ENCODE data around the gene KRTAP4-9.
"Not testable (repeated sequence)": the region's sequence is repeated elsewhere in the genome, so short reads cannot be mapped to it uniquely, and the experiment has no call there.

Gene KRTAP4-9

GRCh38 chr17:41105347-41105746, at the start of gene KRTAP4-9:
Gene KRTAP4-9, plus strand, starts transcription at chr17:41105389. Its CDS starts 0 bp downstream, at chr17:41105389.
- not testable (repeated sequence) for DNase-seq

- DNase-seq, result no peak
Measured at GRCh38 chr17:41057547-41057946, 47.6 kb upstream of the KRTAP4-9 start.

- no peak for DNase-seq
Measured at GRCh38 chr17:41058741-41059140, 46.4 kb upstream of the KRTAP4-9 start.

GRCh38 chr17:41059276-41060051, 45.7 kb upstream of the KRTAP4-9 start:
- not testable (repeated sequence) for DNase-seq

GRCh38 chr17:41060052-41060604, 45.1 kb upstream of the KRTAP4-9 start, which contains the start of gene KRTAP2-3:
Gene KRTAP2-3, minus strand, starts transcription at chr17:41060114. Its CDS starts 64 bp downstream, at chr17:41060050.
- DNase-seq, result no peak

- no peak for DNase-seq
Measured at GRCh38 chr17:41061964-41062363, 43.2 kb upstream of the KRTAP4-9 start.

- DNase-seq, result no peak
Measured at GRCh38 chr17:41063449-41063848, 41.7 kb upstream of the KRTAP4-9 start.

- DNase-seq, result no peak
Measured at GRCh38 chr17:41064301-41064700, 40.9 kb upstream of the KRTAP4-9 start.

GRCh38 chr17:41065016-41065689, 40.0 kb upstream of the KRTAP4-9 start:
- not testable (repeated sequence) for DNase-seq

GRCh38 chr17:41065829-41066624, 39.2 kb upstream of the KRTAP4-9 start, which contains the start of gene KRTAP2-4:
Gene KRTAP2-4, minus strand, starts transcription at chr17:41065879. Its CDS starts 34 bp downstream, at chr17:41065845.
- DNase-seq, result no peak

- DNase-seq, result no peak
Measured at GRCh38 chr17:41067281-41067680, 37.9 kb upstream of the KRTAP4-9 start.

GRCh38 chr17:41069031-41069430, 36.2 kb upstream of the KRTAP4-9 start:
- no peak for DNase-seq

GRCh38 chr17:41071606-41072360, 33.4 kb upstream of the KRTAP4-9 start:
- DNase-seq, result no peak

GRCh38 chr17:41073676-41074075, 31.5 kb upstream of the KRTAP4-9 start:
- DNase-seq, result no peak

GRCh38 chr17:41076788-41077187, 28.4 kb upstream of the KRTAP4-9 start:
- DNase-seq, result no peak

GRCh38 chr17:41082626-41083025, 22.6 kb upstream of the KRTAP4-9 start:
- no peak for DNase-seq

- DNase-seq, result not testable (repeated sequence)
Measured at GRCh38 chr17:41083427-41083826, 21.8 kb upstream of the KRTAP4-9 start.

- not testable (repeated sequence) for DNase-seq
Measured at GRCh38 chr17:41084100-41084856, 20.9 kb upstream of the KRTAP4-9 start, which contains the start of gene KRTAP4-7. Gene KRTAP4-7, plus strand, starts transcription at chr17:41084150. Its CDS starts 57 bp downstream, at chr17:41084207.

GRCh38 chr17:41088760-41089352, 16.3 kb upstream of the KRTAP4-9 start:
- not testable (repeated sequence) for DNase-seq

GRCh38 chr17:41096055-41096454, 9.1 kb upstream of the KRTAP4-9 start:
- no peak for DNase-seq

GRCh38 chr17:41098042-41098441, 7.1 kb upstream of the KRTAP4-9 start, which contains the start of gene KRTAP4-8:
Gene KRTAP4-8, minus strand, starts transcription at chr17:41098142. Its CDS starts 58 bp downstream, at chr17:41098084.
- DNase-seq, result no peak

All from activated CD4-positive, alpha-beta T cell treated with anti-CD3 and anti-CD28 coated beads, Interleukin-2, amount 50 U/mL, for 16 hours (primary cell).